Activated CD4-positive, alpha-beta T cell treated with anti-CD3 and anti-CD28 coated beads, Interleukin-2, Interleukin-4, amounts not matched to agents 100 ng/mL and 50 ng/mL, durations not matched to agents 16 hours and 8 hours (primary cell): Measurements from ENCODE around the gene SETD2.

Experiments
- DNase-seq: peaks from one replicate; pipeline ENCODE4 v3.0.0-alpha.2; 2020; ENCODE audit warnings: low spot score

SETD2 gene

DNA sequence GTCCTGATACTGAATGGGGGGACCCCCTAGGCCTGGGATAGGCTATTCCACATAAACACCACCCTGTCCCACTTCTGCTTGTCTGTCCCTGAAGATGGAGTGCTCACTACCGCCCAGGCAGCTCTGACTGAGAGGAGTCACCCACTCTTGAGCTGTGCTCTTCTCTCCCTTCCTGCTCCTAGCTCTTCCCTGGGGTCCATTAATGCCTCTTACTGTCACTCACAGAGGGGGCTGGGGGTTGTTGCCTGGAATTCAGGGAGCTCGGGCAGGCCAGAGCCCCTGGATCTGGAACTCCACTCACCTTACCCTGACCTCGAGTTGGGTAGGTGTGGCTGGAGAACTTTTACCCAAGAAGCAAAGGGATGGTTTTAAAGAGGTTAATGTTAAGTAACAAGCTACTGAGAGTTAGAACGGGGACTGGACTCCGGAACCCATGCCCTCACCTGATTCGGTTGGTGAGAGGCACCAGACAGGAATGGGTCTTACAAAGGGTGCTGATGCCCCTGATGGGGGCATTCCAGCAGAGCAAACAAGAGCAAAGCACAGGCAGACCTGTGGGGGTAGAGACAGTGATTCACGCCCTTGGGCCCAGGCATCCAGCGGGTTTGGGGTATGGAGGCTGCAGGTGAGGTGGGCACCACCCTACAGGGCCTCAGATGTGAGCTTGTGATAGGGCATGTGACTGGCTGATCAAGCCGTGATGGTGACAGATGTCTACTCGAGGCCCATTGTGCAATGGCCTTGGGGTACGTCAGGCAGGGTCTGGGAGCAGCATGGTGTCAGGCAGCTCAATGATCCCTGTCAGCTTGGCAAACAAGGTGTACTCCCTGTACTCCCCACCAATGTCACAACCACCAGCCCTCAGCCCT lies 179.1 kb downstream of the SETD2 start:
- no peak for DNase-seq

DNA sequence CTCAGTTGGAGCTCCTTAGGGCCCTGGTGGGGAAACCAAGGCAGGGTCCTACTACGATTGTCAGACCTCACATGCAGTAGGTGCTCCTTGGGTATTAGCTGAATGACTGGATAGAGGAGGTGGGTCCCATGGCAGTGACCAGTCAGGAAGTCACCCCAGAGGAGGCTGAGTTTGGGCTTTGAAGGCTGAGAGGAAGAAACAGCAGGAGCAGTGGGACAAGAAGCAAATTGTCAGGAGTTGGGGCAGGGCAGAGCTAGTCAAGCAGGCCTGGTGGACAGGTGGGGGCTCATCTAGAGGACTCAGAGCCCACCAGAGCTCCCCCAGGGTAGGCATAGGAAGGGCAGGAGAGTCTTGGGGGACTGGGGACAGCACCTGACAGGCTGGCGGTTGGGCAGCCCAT lies 181.4 kb downstream of the SETD2 start:
- DNase-seq: no peak

DNA sequence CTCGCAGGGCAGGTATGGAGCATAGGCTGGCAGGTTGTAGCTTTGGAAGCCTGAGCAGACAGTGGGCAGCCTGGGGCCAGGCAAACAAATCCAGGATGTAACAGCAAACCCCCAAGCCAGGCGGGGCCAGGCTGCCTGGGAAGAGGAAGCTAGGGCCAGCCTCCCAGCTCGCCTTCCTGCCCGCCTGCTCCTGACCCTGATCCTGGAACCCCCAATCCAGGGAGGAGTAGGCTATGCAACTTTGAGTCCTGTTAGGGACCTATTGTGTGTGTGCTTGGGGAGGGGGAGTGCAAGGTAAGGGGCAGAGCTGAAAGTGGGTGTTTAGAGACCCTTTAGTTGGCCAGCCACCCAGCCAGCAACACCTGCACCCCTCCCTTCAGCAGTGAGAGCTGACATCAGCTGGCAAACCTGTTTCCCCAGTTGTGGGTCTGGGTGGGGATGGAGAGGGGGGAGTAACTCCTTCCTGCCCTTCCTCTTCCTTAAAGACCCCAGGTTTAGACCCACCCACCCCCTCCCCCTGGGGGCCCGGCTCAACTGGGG lies 181.9 kb downstream of the SETD2 start:
- no peak for DNase-seq

DNA sequence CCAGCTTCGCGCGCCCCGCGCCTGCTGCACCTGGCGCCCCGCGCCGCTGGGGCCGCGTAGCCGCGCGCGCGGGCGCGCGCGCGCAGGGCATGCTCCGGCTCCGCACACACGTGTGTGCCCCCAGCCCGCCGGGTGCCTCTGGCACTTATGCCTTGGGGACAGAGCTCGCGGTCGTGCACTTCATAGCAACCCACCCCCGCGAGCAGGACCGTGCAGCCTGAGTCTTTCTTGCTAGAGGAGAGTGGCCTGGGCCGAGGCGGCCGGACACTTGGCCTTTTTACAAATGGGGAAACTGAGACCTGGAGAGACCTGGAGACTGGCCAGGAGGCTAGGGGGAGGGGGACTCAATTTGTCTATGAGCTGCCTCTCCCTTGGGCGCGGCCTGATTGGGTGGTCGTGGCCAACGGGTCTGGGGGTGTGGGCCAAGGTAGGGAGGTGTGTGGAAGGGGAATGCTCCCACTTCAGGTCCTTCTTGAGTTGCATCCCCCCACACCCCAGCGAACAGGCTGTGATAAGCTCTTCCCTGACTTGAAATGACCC lies 183.9 kb downstream of the SETD2 start:
- no peak for DNase-seq

DNA sequence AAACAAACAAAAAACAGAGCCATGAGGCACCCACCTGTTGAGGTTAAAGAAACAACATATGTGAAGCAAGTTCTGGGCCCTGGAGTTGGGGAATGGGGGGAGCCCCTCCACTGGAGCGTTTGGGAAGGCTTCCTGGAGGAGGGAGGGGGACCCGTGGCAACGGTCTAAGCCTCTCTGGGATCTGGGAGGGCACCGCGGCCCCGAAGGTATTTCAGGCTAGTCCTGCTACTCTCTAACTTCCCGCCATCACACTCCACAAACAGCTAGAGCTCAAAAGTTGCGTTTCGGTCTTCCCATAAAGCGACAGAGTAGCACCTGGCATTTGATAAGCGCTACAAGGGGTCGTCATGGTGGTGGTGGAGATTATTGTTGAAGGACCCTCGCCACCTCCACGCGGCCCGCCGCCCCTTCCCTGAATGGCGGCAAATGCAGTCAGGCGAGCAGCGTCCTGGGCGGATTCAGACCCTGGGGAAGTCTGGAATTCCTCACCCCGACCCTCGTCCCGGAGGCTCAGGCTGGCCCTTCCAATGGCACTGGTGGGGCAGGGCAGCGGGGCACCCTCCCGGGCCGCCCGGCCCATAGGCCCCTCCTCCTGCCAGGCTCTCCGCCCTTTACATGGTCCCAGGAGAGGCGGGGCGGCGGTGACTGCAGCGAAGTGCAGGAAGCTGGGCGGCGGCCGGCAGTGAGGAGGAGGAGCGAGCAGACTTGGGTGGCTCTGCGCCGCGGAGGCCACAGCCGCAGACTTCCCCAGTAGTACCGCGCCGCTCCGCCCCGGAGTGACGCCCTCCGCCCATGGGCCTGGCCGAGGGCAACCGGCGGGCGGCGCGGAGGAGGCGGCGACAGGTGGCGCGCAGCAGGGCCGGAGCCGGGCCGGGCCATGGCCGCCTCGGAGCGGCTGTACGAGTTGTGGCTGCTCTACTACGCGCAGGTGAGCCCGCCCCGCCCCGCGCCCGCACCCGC lies 184.6 kb downstream of the SETD2 start, which contains the start of gene NBEAL2:
TSS of gene NBEAL2 (plus strand) at position 682 of the 960 bp plus-strand sequence. CDS start at position 878, 196 bp downstream.
- peak; percentile 97 for DNase-seq

DNA sequence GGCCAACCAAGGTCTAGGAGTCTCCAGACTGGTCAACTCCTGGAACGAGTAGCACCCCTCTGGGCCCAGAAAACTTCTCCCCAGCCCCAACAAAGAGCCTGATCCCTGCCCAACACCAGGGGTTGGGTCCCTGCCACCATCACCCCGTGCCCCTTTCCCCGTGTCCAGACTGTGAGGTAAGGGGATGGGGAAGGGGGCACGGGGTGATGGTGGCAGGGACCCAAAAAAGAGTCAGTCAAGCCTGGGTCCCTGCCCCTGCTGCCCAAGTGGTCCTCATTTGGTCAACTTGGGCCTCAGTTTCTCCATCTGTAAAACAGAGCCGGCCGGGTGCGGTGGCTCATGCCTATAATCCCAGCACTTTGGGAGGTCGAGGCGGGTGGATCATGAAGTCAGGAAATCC lies 185.5 kb downstream of the SETD2 start:
- no peak for DNase-seq

GRCh38 chr3:46977811-46978195 lies 186.1 kb downstream of the SETD2 start:
- no peak for DNase-seq

- peak; percentile 97 for DNase-seq
Measured at GRCh38 chr3:46976326-46977190, 187.4 kb downstream of the SETD2 start, which contains the start of gene CCDC12. CCDC12 (minus strand) TSS chr3:46976745; CDS start chr3:46976732, 13 bp downstream.

- no peak for DNase-seq
Measured at GRCh38 chr3:46974421-46975171, 189.3 kb downstream of the SETD2 start.

- no peak for DNase-seq
Measured at GRCh38 chr3:46972396-46972795, 191.5 kb downstream of the SETD2 start.

DNA sequence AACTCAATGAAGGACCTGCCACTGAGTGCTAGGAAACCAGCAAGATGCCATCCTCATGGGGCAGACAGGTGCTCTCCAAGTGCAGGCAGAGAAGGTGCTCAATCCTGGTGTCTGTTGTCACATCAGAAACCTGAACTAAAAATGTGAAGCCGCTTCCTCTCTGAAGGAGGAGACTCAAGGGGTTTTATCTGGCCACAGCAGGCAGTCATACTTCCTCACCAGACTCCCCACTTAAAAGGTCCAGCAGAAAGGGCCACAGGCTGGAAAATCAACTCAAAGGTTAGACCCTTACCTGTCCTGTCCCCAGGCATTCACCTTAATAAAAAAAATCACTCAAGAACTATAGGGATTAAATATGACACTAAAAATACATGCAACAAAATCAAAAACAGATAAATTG lies 192.2 kb downstream of the SETD2 start:
- no peak for DNase-seq

DNA sequence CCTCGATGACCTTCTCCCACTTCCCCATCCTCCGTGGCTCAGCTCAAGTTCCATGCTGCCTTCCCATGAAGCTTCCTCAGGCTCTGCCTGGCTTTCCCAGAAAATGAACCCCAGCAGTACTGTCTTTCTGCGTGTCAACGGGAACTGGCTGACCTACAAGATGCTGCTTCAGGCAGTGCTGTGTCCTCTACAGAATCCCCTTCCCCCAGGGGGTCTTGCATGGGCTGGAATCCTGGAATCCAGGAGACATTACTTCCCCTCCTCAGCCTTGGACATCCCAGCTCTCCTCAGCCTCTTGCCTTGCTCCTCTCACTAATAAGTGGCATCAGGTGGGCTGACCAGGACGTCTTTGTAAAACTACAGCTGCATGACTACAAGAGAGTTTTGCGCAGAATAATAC lies 192.8 kb downstream of the SETD2 start:
- DNase-seq: no peak

GRCh38 chr3:46970391-46971091 lies 193.4 kb downstream of the SETD2 start:
- DNase-seq: no peak

- DNase-seq: no peak
Measured at GRCh38 chr3:46968783-46969428, 195.0 kb downstream of the SETD2 start.

GRCh38 chr3:46966811-46967210 lies 197.1 kb downstream of the SETD2 start:
- DNase-seq: no peak
